ENCODE results near the gene RPGRIP1L. TPM values are rescaled to one million over a fixed set of nuclear protein-coding genes. Genes with fewer than 3 reads are reported as not detected.
A peak's percentile ranks its signal among the peaks of the same experiment; 100 is the strongest.

Gene RPGRIP1L
- total RNA-seq, 1 donor from 2014 or later = 1.1 TPM

GRCh38 chr16:53559270-53559951 lies 144.2 kb downstream of the RPGRIP1L start:
- ATAC-seq (no peak), DNase-seq (ENCODE audit: low spot score) (no peak)

DNA sequence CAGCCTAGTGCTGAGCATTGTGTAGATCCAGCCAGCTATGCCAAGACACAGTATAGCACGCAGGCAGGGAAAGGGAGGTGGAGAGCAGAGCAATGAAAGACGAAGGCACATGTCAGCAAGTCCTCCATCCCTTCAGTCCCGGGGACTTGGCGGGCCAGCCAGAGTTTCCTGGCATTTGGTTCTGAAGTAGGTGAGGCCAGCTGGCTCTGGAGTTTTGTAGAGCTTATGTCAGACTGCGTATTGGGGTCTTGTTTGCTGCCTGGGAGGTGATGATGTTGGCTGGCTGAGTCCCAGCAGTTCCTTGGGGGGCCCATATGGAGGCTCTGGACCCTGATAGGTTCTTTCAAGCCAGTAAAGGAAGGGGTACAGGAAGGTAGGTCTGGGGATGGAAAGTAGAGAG lies 144.9 kb downstream of the RPGRIP1L start:
- DNase-seq (ENCODE audit: low spot score) = no peak
- no peak for ATAC-seq

- no peak for ATAC-seq
- no peak for DNase-seq (ENCODE audit: low spot score)
These were observed 147.1 kb downstream of the RPGRIP1L start for GRCh38 chr16:53556521-53556920.

- ATAC-seq = peak; percentile 95
- peak; percentile 54 for DNase-seq (ENCODE audit: low spot score)
These were observed 153.5 kb downstream of the RPGRIP1L start for GRCh38 chr16:53549970-53550690.

Other genes starting within 250 kb of the RPGRIP1L start
- gene AKTIP, start 200.7 kb downstream of the RPGRIP1L start, total RNA-seq = 25.7 TPM
- gene FTO, start 297 bp upstream of the RPGRIP1L start, total RNA-seq = 29.9 TPM

Measured in left lobe of liver (tissue), 2 donors.